Activated CD8-positive, alpha-beta memory T cell treated with anti-CD3 and anti-CD28 coated beads, Interleukin-2, amount 50 U/mL, for 24 hours (primary cell): Measurements from ENCODE around the gene DENR.

ENCODE experiments used
- DNase-seq: peaks from one replicate; pipeline ENCODE4 v3.0.0-alpha.2; 2020; ENCODE audit errors: extremely low read depth

DENR gene

GRCh38 chr12:122820138-122820537, 67.5 kb downstream of the DENR start:
- DNase-seq = no peak
